Activated T-cell treated with anti-CD3 and anti-CD28 coated beads for 48 hours (primary cell): ENCODE results near the gene LINGO3.

Experiments used
- DNase-seq: peaks from one replicate; pipeline ENCODE4 v3.0.0-alpha.2; 2020; ENCODE audit warnings: low read depth

LINGO3 gene

DNA sequence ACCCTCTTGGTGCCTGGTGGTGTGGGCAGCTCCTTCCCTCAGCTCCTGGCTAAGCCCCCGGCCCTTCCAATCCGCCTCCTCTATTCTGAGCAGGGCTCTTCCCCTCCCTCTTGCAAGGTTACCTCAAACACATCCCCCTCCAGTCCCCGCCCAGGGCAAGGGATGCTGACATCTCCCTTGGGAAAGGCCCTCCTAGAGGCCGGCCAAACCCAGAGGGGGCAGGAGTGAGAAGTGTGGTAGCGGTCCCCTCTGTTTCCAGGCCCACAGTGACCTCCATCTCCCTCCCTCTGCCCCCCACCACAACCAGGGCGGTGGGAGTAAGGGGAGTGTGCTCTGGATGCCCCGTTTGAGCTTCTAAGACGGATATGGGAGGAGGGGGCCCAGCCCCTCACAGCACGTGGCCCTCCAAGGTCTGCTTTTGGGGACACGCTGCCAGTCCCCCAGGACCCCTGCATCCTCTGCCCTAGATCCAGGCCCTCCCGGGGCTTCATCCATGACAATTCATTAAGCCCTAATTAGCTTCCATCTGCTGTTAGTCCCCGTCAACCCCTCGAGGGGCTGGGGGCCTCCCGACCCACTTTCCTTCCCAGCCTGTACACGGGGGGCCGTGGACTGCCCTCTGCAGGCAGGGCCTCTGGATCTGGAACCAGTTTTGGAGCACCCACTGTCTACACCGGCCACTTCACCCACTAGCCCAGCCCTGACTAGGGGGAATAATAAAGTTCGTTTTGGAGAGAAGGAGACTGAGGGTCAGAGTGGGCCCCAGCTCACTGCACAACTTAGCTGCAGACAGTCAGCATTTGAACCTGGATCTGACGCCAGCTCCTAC, 2.3 kb downstream of the LINGO3 start:
- no peak for DNase-seq

DNA sequence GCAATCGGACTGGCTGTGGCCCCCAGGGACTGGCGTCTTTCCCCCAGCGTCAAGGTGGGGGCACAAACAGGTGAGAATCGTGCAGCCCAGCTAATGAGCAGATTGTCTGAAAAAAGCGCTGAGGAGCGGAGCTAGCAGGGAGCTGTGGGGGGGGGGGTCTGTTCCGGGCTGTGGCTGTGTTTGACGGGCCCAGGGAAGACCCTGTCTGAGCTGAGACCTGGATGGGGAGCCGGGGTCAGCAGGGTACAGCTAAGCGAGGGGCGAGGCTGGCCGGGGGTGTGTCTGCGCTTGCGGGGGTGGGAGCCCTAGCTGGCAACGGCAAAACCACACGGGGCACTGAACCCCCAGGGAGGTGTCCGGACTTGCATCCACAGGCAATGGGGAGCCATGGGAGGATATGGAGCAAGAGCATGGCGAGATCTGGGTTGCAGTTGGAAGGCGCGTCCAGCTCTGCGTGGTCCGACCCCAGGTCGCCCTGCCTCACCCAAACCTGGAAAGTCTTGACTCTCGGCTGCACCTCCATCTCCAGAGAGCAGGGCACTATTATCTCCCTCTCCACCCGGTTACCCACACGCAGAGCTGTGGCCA, 4.6 kb downstream of the LINGO3 start:
- no peak for DNase-seq

DNA sequence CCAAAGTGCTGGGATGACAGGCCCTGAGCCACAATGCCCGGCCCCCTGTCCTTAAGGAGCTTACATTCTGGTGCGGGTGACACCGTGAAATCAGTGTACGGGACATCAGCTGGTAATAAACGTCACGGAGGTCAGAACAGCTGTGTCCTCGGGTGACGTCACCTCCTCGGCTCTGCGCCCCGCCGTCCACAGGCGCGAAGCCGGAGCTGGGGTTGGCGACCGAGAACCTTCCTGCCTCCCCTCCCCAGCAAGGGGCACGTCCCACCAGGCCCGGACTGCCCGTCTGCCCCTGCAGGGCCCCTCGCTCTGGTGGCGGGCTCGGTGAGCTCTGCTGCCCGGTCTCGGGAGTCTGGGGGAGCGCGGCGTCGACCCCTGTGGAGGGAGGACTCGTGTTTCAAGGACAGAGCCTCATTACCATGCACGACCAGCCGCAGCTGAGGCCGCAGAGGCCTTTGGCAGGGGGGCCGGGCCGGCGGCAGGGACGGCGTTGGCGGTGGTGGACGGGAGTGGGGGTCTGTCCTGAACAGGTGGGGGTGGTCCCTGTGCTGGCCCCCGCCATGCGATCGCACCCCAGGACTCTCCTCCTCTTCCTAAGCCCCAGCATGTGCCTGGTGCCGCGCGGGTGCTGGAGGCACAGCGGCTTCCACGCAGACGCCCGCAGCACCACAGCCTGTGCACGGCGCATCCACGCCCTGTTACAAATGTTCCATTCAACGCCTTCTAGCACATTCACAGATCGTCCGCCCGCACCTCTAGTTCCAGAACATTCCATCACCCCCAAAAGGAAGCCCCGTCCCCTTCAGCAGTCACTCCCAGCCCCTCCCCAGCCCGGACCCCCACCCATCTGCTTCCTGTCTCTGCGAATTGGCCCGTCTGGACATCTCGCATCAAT, 5.4 kb downstream of the LINGO3 start:
- no peak for DNase-seq

DNA sequence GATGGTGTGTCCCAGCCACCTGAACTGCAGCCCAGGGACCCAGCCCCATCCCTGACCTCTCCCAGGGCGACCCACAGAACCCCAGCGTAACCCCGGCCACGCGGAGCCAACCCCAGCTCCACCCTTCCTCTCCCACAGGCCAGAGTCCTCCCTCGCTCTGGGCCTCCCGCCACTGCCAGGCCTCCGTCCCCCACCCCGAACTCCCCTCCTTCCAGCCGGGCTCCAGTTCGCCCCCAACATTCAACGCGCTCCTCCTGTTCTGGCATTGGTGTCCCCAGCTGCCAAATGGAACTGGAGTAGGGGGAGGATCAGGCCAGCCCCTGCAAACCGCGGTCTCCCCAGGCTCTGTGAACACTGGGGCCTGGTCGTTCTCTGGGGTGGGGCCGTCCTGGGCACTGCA, 7.4 kb downstream of the LINGO3 start:
- DNase-seq = no peak

DNA sequence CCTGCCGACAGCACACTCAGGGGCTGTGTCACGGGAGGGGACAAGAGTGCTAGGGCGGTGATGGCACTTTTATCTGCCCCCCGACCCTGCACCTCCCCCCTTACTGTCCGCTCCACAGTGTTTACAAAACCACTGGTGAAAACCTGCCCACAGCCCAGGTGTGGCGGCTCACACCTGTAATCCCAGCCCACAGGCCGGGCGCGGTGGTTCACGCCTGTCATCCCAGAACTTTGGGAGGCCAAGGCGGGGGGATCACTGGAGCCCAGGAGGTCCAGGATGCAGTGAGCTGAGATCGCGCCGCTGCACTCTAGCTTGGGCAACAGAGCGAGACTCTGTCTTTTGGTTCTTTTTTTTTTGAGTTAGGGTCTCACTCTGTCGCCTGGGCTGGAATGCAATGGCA, 11.8 kb downstream of the LINGO3 start:
- no peak for DNase-seq

DNA sequence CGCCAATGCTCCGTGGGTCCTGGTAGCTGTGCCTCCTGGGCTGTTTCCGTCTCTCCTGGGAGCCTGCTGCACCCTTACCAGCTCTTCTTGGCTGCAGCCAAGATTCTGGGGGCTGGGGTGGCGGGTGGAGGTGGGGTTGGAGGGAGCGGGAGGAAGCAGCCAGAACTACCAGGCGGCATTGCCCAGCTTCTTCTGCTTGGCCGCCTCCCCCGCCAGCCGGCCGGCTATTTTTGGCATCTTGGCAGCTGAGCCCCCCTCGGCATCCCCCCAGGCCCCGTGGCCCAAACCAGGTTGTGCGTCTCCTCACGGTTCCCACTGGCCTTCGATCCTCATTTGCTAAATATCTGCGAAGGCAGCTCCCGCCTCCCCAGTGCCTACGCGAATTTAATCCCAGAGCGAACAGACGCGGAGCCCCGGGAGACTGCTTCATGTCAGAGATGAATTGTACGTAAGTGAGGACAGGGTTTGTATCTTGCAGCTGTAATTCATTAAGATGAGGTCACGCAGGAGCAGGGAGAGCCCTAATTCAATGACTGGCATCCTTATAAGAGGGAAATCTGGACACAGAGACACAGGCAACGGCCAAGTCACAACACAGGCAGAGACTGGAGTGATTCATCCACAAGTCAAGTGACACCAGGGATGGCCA, 13.1 kb downstream of the LINGO3 start:
- DNase-seq = no peak

DNA sequence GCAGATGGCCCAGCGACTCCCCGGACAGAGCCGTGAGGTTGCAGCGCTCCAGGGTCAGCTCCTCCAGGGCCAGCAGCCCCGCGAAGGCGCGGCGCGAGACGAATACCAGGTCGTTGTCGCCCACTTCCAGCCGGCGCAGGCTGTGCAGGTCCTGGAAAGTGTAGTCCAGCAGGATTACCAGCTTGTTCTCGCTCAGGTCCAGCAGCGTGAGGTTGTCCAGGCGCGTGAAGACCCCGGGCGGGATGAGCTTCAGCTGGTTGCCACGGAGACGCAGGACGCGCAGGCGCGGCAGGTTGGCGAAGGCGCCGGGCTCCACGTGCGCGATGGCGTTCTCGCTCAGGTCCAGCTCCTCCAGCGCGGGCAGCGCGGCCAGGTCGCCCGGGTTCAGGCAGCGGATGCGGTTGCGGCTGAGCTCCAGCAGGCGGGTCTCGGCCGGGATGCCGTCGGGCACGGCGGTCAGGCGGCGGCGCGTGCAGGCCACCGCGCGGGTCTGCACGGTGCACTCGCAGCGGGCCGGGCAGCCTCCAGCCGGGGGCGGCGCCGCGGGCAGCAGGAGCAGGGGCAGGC, 16.7 kb downstream of the LINGO3 start:
- DNase-seq = no peak

DNA sequence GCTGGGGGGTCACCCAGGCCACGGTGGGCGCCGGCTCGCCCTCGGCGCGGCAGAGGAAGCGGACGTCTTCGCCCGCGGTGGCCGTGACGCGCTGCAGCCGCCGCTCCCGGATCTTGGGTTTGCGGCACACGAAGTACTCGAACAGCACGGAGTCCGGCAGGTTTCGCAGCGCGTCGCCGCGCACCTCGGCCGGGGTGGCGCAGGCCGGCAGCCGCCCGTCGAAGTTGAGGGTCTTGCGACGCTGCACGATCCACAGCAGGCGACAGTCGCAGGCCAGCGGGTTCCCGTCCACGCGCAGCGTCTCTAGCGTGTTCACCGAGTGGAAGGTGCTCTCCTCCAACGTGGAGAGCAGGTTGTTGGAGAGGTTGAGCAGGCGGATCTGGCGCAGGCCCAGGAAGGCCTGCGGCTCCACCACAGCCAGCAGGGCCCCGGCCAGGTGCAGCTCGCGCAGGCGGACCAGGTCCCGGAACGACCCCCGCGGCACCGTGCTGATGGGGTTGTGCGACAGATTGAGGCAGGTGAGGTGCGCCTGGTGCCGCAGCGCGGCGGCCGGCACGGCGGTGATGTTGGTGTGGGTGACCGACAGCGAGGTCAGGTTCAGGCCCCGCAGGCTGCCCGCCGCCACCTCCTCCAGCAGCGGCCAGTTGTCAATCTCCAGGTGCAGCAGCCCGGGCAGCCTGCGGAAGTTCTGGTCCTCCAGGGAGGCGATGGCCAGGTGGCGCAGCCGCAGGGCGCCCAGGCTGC, 17.3 kb downstream of the LINGO3 start:
- DNase-seq = no peak

DNA sequence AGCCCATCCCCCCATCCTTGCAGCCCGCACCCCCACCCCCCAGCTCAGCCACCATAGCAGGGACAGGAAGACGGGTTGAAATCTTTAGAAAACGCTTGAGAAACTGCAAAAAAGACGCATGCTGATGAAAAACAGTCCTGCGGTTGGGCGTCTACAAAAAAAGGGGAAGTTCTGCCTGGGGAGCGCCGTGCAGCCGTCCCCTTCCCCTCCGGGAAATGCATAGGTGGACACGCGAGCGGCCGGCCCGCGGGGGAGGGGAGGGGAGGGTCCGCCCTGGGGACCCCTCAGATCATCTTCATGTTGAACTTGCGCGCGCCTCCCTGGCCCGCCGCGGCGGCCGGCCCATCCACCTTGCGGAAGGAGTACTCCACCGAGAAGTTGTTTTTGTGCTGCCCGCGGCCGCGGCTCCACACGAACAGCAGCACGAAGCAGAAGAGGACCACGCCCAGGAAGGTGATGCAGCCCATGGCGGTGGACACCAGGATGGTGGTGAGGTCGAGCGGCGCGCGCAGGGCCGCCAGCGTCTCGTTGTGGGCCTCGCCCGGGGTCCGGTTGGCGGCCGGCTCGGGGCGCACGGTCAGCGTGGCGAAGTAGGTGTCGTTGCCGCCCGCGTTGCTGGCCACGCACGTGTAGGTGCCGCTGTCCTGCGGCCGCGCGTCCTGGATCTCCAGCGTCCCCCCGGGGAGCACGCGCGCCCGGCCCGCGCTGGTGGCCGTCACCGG, 18.1 kb downstream of the LINGO3 start:
- DNase-seq = no peak

DNA sequence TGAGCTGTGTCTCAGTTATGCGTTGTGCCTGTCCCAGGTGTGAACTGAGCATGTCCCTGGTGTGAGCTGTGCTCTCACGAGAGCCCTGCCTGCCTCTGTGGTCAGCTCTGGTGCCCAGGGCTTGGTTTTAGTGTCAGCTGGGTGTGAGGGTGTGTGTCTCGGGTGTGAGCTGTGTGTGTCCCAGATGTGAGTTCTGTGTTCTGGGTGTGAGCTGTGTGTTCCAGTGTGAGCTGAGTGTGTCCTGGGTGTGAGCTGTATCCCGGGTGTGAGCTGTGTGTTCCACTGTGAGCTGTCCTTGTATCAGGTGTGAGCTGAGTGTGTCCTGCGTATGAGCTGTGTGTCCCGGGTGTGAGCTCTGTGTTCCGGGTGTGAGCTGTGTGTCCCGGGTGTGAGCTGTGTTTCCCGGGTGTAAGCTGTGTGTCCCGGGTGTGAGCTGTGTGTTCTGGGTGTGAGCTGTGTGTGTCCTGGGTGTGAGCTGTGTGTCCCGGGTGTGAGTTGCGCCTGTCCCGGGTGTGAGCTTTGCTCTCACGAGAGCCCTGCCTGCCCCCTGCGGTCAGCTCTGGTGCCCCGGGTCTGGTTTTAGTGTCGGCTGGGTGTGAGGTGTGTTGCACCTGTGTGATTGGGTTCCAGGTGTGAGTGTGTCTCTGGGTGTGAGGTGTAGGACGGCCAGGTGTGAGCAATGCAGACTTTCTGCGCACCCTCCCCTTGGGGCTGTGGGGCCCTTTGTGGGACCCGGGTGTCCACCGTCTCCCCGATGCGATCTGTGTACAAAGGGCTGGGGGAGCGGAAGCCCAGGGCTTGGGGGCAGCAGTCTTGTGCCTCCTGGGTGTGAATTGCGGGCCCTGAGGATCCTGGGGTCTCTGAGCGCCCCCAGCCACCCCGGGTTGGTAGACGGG, 18.9 kb downstream of the LINGO3 start:
- DNase-seq = no peak

DNA sequence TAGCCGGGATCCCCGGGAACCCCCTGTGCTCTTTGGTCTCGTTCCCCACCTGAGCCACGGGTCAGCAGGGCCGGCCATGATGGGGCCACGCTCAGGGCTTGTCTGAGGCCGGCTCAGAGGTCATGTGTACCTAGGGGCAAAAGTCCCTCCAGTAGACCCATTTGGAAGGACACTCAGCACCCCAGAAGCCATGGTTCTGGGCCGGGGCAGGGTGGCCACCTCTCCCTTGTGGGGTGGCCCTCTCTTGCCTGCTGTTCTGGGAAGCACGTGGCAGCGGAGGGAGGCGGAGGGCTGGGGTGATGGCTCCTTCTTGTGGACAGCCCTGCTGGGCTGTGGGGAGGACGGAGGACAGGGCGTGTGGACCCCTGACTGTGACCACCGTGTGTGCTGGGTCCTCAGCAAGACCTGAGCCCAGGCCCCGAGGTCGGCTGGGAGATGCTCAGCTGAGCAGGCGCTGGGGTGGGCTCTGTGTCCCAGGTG, 19.6 kb downstream of the LINGO3 start:
- no peak for DNase-seq

DNA sequence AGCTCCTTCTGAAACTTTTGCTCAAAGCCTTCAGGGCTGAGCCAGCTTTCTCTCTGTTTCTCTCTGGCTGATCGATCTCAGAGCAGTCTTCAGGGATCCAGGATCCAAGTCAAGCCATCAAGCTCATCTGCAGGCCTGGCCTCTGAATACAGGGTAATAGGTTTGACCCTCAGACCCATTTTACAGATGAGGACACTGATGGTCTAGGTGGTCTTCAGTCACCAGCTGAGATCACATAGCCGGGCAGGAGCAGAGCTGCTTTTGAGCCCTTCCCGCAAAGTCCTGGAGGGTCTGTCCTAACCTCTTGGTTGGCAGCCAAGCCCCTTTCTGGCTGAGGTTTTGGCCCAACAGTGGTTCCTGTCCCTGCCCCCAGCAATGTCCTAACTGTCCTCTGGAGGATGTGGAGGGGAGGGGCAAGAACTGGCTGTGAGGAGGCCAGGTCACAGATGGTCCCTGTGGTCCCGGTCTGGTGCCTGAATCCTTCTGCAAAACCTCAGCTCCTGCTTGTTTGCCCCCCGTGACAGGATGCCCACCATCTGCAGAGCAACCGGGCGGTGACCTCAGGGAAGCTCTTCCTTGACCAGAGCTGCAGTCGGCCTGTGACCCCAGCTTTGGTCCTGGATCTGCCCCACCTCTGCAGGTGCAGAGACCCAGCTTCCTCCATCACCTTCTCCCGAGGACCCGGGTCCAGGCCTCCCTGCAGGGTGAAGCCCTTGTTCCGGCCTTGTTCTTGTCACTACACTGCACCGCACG, 20.2 kb downstream of the LINGO3 start:
- DNase-seq = no peak

DNA sequence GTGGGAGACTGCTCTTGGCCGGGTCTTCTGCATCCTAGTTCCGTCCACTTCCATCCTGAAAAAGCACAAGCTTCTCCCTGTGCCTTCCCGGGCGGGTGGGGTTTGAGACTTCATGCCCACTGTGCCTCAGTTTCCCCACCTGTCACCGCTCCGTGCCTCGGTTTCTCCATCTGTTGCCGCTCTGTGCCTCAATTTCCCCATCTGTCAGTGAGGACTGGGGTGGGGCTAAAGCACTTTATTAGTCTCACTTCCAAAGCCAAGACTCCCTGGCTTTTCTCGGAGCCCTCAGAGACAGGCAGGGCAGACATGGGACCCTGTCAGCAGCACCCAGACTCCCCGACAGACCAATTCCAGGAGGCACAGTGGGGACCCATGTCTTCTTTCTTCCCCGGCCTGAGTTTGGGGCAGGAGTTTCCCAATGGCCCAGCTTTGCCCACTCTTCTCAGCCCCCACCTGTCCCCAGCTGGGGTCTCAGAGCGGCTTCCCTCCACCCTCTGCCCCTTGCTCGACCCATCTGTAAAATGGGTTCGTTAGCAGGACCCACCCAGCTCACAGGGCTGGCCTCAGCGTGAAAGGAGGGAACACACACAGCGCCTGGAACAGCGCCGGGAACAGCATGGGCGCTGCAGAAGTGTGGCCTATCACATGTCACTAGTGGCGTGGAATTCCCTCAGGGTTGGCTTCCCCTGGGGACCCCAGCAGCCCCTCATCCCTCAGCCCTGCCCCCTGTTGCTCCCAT, 21.4 kb downstream of the LINGO3 start:
- no peak for DNase-seq

DNA sequence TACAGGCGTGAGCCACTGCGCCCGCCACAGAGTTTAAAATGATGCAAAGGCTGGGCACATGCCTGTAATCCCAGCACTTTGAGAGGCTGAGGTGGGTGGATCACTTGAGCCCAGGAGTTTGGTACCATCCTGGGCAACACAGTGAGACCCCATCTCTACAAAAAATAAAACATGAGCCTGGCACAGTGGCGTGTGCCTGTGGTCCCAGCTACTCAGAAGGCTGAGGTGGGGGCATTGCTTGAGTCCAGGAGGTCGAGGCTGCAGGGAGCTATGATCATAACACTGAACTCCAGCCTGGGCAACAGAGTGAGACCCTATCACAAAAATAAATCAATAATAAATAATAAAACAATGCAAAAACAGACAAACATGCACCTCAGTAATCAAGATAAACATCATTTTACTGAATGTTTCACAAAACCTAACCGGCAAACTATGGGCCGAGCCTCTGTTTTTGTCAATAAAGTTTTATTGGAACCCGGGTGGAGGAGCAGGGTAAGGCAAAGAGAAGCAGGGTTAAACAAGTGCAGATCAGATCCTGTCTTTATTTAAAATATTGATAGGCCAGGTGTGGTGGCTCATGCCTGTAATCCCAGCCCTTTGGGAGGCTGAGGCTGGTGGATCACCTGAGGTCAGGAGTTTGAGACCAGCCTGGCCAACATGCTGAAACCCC, 24.0 kb downstream of the LINGO3 start:
- no peak for DNase-seq

DNA sequence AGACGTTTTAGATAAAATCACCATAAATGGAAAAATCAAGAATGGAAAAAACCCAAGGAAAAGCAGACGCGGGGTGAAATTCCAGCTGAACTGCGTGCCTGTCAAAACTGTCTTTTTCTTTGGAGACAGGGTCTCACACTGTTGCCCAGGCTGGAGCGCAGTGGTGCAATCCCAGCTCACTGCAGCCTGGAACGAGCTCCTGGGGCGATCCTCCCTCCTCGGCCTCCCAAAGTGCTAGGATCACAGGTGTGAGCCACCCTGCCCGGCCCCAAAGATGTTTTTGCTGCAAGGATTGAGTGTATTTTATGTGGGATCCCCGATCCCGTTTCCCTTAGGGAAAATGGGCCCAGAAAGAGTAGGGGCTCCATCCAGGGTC, 25.1 kb downstream of the LINGO3 start:
- DNase-seq = no peak

DNA sequence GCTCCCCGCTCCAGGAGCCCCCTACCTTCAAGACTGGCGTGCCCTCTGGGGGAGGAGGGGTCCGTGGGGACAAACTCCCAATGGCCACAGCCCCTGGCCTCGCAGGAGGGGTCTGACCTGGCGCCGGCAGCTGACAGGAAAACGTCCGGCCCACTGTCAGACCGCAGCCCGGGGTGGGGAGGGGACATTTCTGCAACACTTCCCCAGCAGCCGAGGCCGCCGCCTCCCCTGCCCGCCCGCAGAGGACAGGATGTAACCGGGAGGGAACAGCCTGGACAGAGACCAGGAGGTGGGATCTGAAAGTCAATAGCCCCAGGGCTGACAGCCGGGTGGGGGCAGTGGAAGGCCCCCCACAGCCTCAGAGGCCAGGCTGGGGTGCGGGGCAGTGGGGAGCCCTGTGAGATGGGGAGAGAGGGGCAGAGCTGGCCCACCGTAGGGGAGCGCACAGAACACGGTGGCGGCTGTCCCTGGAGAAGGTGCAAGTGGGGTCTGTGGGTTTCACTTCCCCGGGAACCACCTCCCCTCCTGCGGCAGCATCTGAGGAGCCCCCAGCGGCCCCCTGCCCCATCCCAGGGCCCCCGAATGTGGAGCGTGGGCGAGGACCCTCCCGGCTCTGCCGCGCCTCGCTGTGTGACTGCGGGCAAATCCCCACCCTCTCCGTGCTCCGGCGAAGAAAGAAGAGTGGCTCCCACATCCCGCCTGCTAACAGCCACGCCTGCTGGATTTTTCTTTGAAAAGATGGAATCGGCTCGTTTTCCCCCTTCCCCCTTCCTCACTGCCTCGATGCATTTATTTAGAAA, 25.7 kb downstream of the LINGO3 start, which contains the start of gene PEAK3:
PEAK3 (minus strand) TSS at position 114 of the 800 bp plus-strand sequence. CDS start 1,244 bp downstream, outside the sequence.
- DNase-seq = no peak
